HUES64 (cell line): ENCODE data around the gene ADARB2.

ENCODE experiments used
- H3K27ac ChIP-seq: 2 replicates; pipeline ENCODE4 v1.7.0; 2013; ENCODE audit warnings: low read depth, low read length, inconsistent platforms
- H3K27me3 ChIP-seq: 2 replicates; pipeline ENCODE4 v1.6.1; 2013; ENCODE audit warnings: mild to moderate bottlenecking, low read length; ENCODE audit not compliant: insufficient read depth
- H3K36me3 ChIP-seq: 2 replicates; pipeline ENCODE4 v1.6.1; 2013; ENCODE audit warnings: mild to moderate bottlenecking, low read length; ENCODE audit not compliant: insufficient read depth
- H3K4me1 ChIP-seq: 2 replicates; pipeline ENCODE4 v1.6.1; 2013; ENCODE audit warnings: mild to moderate bottlenecking, low read length, moderate library complexity; ENCODE audit not compliant: insufficient read depth
- H3K4me3 ChIP-seq: 2 replicates; pipeline ENCODE4 v1.5.1; 2013; ENCODE audit warnings: mild to moderate bottlenecking, low read length, moderate library complexity
- H3K9ac ChIP-seq: 2 replicates; pipeline ENCODE4 v1.6.1; 2013; ENCODE audit warnings: mild to moderate bottlenecking, low read depth, low read length
- H3K9me3 ChIP-seq: 2 replicates; pipeline ENCODE4 v1.6.1; 2013; ENCODE audit warnings: low read depth, low read length; ENCODE audit not compliant: insufficient read depth
- WGBS: fragments of 150-250, 120-280 bp; methylation state at CpG from one replicate; pipeline ENCODE4 v1.1.7; 2013; ENCODE audit warnings: missing lambda C conversion rate; 5-methylcytosine and 5-hydroxymethylcytosine counted together

Gene ADARB2

DNA sequence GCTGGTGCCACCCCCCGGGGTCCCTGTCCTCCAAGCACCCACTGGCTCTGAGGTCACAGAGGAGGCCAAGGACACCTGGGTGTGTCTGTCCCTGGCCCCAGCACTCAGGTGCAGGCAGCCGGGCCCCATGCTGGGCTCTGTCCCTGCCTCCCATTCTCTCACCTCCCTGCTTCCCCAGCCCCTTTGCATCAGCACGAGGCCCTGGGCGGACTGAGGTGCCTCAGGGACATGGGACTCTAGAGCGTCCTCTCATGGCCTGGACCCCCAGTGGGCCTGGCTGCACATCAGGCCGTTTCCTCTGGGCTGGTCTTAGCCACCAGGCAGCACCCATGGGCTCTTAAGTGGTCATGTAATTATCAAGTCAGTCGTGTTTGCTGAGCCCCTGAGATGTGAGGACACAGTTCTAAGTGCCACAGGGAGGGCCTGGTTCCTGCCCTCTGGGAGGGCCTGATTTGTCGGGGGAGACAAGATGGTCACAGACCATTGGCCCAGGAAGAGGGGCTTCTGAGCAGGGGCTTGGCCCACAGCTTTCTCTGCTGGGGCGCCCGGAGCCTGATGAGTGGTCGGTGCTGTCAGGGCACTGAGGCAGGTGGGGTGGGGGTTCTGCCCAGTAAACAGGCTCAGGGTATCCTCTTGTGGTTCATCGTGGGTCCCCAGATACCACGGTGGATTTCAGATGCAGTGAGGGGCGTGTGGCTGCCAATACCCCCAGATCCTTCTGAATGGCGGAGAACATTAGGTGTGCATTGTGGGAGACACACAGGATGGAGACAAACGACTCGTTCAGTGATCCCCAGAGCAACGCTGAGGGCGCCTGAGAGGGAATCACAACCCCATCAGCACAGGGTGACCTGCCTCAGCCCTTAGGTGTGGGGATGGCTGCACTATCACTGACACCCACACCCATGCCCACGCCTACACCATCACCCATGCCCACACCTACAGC is 528.7 kb downstream of the ADARB2 start:
- Histone ChIP-seq H3K4me3 (no peak overlapping the region), H3K36me3 (no peaks in the 10 kb centered on the region), H3K27ac (no peak overlapping the region), H3K4me1 (no peaks in the 10 kb centered on the region), H3K9ac (no peak overlapping the region), H3K9me3 (no peaks in the 10 kb centered on the region), H3K27me3 (no peaks in the 10 kb centered on the region)
- 91% methylated on average over 20 of the region's 20 CpGs for WGBS

DNA sequence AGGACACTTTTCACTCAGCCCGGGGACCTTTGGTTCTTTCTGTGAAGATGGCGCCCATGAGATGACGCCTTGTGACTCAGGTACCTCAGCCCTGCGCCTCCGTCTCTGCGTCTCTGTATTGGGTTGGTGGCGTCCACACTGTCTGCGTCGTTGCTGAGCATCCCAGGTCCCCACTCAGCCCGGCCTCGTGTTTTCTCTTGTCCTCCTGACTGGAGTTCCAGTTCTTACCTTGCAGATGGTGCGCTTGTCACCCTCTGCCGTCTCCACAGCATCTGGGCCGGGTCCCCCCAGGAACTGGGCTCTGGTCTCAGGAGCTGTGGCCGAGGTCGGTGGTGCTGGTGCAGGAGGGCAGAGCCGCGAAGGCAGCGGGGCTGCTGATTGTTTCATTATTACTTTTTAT is 530.7 kb downstream of the ADARB2 start:
- Histone ChIP-seq H3K4me1 (no peaks in the 10 kb centered on the region), H3K9ac (no peak overlapping the region), H3K9me3 (no peaks in the 10 kb centered on the region), H3K36me3 (no peaks in the 10 kb centered on the region), H3K4me3 (no peak overlapping the region), H3K27me3 (no peaks in the 10 kb centered on the region), H3K27ac (no peak overlapping the region)
- 96% methylated on average over 19 of the region's 19 CpGs for WGBS

DNA sequence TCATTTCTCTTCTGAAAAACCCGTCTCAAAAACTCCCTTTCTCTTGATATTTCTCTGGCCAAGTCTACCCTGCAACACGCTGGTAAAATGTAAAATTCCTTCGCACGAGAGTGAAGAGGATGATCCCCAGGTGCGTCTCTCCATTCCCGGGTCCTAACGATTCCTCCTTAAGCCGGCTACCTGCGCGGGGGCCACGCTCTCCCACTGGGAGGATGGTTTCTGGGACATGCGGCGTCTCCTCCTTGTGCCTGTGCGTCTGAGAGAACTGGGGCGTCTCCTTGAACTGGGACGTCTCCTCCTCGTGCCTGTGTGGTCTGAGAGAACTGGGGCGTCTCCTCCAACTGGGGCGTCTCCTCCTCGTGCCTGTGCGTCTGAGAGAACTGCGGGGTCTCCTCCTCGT is 531.2 kb downstream of the ADARB2 start:
- WGBS: 90% methylated on average over 23 of the region's 23 CpGs
- Histone ChIP-seq H3K27me3 (no peaks in the 10 kb centered on the region), H3K9me3 (no peaks in the 10 kb centered on the region), H3K9ac (no peak overlapping the region), H3K4me3 (no peak overlapping the region), H3K4me1 (no peaks in the 10 kb centered on the region), H3K27ac (no peak overlapping the region), H3K36me3 (no peaks in the 10 kb centered on the region)

DNA sequence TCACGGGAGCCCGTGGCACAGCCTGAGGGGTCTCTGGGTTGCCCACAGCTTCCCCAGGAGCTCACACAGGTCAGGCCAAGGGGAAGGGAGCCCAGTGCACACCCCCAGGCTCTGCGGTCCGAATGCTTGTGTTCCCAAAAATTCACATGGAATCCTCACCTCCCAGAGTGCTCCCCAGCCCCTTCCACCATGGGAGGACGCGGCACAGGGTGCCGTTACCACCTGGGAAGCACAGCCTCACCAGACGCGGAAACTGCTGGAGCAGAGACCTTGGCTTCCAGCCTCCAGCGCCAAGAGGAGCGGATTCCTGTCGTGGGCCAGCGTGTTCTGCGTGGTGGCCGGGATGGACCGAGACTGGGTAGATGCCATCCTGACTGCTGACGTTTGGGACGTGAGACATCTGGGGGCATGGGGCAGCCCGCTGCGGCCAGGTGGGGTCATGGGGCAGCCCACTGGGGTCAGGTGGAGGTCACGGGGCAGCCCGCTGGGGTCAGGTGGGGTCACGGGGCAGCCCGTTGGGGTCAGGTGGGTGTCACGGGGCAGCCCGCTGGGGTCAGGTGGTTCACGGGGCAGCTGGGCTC is 531.8 kb downstream of the ADARB2 start:
- Histone ChIP-seq H3K27ac (no peak overlapping the region), H3K27me3 (no peaks in the 10 kb centered on the region), H3K9me3 (no peaks in the 10 kb centered on the region), H3K36me3 (no peaks in the 10 kb centered on the region), H3K4me1 (peaks cover 2% of the 10 kb centered on the region; the same call in 1 of the 2 replicates), H3K4me3 (no peak overlapping the region), H3K9ac (no peak overlapping the region)
- 93% methylated on average over 27 of the region's 27 CpGs for WGBS

DNA sequence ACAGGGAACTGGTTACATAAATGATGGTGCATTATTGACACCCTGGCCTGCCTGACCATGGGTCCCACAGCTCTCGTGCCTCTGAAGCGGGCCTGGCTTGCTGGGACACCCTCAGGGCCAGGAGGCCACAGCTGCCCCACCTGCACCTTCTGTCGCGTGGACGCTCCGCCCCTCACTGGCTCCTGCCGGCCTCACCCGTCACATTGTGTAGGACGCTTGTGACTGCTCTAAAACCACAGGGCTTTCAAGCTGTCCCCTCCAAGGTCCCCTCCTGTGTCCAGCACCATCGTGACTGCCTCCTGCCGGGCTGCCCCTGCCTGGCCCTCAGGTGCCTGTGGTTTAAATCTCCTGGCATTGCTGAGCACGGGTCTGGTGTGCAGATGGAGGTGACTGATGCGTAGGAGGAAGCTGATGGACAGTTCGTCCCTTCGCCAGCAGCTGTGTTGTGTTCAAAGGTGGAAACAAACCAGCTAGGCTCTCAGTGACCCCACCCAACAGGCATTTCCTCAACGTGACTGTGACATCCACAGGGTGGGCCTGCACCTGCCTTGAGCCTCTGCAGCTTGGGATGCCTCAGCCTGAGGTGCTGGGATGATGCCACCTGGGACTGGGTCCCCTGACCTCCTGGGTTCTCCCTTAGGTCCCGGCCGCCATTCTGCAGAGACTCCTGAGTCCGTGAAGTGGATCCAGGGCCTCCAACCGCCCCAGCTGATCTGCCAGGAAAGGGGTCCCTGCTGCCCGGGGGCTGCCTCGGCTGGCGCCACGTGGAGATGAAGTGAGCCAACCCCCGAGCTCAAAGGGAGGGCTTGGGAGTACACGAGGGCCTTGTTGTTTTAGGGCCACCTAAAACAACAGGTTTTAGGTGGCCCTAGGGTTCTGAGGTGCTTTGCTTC is 532.6 kb downstream of the ADARB2 start:
- Histone ChIP-seq H3K9me3 (no peaks in the 10 kb centered on the region), H3K27me3 (no peaks in the 10 kb centered on the region)
- 90% methylated on average over 26 of the region's 26 CpGs for WGBS

DNA sequence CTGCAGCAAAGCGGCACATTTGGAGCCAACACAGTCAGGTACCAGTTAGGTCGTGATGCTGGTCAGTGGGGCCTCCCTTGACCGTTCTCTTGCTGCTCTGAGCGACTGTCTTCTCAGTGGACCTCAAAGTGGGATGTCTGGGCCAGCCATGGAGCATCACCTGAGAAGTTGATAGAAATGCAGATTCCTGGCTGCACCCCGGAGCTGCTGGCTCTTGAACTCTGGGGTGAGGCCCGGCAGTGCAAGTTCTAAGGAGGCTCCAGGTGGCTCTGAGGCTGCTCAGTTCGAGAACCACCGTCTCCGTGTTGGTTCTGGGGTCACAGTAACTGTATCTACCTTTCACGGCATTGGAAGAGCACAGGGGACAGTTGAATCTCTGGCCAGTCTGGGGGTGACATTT is 533.6 kb downstream of the ADARB2 start:
- WGBS: 87% methylated on average over 10 of the region's 10 CpGs
- no peaks in the 10 kb centered on the region for H3K9me3 ChIP-seq
- no peak overlapping the region for H3K9ac ChIP-seq
- H3K36me3 ChIP-seq: no peaks in the 10 kb centered on the region
- peaks cover 10% of the 10 kb centered on the region; the same call in 1 of the 2 replicates for H3K4me1 ChIP-seq
- H3K27ac ChIP-seq: no peak overlapping the region
- H3K27me3 ChIP-seq: no peaks in the 10 kb centered on the region
- no peak overlapping the region for H3K4me3 ChIP-seq

More for the DNA sequence above, 532.6 kb downstream of the ADARB2 start:
- Histone ChIP-seq H3K4me1 (peaks cover 5% of the 10 kb centered on the region; the same call in 1 of the 2 replicates), H3K4me3 (no peak overlapping the region), H3K9ac (no peak overlapping the region), H3K27ac (no peak overlapping the region), H3K36me3 (no peaks in the 10 kb centered on the region)

DNA sequence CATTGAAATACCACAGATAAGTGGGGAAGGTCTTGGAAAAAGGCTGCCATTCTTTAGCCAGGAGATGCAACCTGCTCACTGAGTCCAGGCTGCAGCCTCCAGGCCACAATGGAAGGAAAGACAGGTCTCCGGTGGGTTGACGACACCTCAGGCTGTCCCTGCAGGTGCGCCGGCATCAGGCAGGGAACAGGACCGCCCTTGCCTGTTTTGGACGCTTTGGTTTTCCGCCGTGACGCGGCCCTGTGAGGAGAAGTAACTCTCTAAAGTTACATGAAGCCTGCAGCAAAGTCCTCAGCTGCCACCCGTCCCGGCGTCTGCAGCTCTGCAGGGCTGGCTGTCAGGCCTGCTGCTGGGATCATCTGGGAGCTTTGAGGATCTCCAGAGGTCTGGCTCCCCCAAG is 534.1 kb downstream of the ADARB2 start:
- no peaks in the 10 kb centered on the region for H3K36me3 ChIP-seq
- no peak overlapping the region for H3K9ac ChIP-seq
- 90% methylated on average over 13 of the region's 13 CpGs for WGBS
- no peak overlapping the region for H3K4me3 ChIP-seq
- peaks cover 15% of the 10 kb centered on the region; the same call in 1 of the 2 replicates for H3K4me1 ChIP-seq
- no peaks in the 10 kb centered on the region for H3K27me3 ChIP-seq
- no peaks in the 10 kb centered on the region for H3K9me3 ChIP-seq
- no peak overlapping the region for H3K27ac ChIP-seq

DNA sequence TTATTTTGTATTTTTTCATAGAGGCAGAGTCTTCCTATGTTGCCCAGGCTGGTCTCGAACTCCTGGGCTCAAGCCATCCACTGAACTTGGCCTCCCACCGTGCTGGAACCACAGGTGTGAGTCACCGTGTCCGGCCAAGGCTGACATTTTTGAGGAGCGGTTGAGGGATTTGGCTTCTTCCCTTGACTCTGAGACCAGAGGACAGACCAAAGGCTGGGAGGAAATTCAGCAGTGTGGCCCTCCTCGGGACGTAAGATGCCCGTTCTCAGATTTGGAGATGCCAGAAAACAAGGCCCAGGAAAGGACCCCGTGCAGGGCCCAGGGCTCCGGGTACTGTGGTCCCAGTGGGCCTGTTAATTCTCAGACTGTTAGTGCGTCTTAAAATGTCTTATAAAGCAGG is 535.0 kb downstream of the ADARB2 start:
- Histone ChIP-seq H3K27ac (no peak overlapping the region), H3K4me3 (no peak overlapping the region), H3K36me3 (no peaks in the 10 kb centered on the region), H3K4me1 (peaks cover 17% of the 10 kb centered on the region; the same call in 1 of the 2 replicates), H3K27me3 (no peaks in the 10 kb centered on the region), H3K9ac (no peak overlapping the region), H3K9me3 (no peaks in the 10 kb centered on the region)
- WGBS: 89% methylated on average over 11 of the region's 11 CpGs

DNA sequence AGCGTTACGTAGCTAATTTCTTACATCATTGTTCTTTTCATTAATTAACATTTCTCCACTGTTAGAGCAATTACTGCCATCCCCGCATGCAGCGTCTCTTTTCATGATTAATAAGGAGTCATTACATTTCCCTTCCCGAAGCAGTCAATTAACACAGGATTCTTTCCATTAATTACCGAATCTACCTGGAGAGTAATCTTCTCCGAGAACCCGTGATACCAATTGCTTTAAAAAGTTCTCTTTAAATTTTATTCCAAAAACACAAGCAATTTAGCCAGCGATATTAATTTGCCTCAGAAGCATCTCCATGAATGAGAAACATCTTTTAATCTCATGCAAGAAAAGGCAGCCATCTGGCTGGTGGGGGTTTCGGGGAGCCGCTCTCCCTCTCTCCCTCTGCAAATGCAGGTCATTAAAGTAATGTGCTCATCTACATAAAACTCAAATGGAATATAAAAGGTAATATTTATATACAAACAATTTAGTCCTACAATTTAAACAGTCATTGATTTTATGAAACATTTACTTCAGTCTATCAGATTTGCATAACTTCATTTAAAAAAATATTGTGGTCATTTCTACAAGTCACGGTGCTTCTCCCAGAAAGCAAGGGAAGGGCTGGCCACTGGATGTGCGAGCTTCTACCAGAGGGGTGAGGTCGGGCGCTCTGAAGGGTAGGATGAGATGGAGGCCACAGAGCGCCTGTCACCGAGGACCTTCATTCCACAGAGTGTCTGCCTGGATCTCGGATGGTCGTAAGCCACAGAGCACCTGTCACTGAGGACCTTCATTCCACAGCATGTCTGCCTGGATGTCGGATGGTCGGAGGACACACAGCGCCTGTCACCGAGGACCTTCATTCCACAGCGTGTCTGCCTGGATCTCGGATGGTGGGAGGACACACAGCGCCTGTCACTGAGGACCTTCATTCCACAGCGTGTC is 536.2 kb downstream of the ADARB2 start:
- H3K27me3 ChIP-seq: no peaks in the 10 kb centered on the region
- 92% methylated on average over 27 of the region's 27 CpGs for WGBS
- H3K9me3 ChIP-seq: no peaks in the 10 kb centered on the region
- no peak overlapping the region for H3K4me3 ChIP-seq
- peaks cover 17% of the 10 kb centered on the region; the same call in 1 of the 2 replicates for H3K4me1 ChIP-seq
- no peak overlapping the region for H3K27ac ChIP-seq
- no peak overlapping the region for H3K9ac ChIP-seq
- H3K36me3 ChIP-seq: no peaks in the 10 kb centered on the region
